GM19452 (cell line): ENCODE data around the gene PTDSS2.

ENCODE experiments used
- ATAC-seq: cut with Tn5 transposase; IDR thresholded peaks from one replicate; pipeline ENCODE4 v1.9.1; 2021; ENCODE audit not compliant: unreplicated experiment

PTDSS2 gene

DNA sequence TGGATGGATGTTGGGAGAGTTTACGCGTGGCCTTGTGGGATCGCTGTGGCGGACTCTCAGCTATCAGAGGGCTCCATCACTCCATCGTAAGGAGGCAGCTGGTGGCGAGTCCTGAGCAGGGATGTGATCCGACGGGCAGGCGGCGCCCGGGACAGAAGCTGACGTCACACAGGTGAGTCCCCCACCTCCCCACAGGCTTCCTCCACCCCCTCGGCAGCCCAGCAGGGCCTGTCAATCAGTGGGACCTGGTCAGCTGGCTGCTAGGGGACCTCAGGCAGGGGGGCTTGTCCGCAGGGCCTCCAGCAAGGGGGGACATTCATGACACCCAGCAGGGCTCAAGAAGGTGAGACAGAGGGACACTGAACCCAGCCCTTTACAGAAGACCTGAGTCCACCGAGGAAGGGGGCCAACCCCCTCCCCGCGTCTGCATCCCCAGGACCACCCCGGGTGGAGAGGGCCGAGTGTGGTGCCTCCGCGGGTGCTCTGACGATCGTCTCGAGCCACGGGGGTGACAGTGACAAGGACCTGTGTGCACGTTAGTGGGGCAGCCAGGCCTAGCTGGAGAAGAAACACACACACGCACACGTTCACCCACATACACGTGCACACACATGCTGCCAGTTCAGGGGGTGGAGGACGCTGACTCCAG lies 78.2 kb downstream of the PTDSS2 start:
- no peak for ATAC-seq

DNA sequence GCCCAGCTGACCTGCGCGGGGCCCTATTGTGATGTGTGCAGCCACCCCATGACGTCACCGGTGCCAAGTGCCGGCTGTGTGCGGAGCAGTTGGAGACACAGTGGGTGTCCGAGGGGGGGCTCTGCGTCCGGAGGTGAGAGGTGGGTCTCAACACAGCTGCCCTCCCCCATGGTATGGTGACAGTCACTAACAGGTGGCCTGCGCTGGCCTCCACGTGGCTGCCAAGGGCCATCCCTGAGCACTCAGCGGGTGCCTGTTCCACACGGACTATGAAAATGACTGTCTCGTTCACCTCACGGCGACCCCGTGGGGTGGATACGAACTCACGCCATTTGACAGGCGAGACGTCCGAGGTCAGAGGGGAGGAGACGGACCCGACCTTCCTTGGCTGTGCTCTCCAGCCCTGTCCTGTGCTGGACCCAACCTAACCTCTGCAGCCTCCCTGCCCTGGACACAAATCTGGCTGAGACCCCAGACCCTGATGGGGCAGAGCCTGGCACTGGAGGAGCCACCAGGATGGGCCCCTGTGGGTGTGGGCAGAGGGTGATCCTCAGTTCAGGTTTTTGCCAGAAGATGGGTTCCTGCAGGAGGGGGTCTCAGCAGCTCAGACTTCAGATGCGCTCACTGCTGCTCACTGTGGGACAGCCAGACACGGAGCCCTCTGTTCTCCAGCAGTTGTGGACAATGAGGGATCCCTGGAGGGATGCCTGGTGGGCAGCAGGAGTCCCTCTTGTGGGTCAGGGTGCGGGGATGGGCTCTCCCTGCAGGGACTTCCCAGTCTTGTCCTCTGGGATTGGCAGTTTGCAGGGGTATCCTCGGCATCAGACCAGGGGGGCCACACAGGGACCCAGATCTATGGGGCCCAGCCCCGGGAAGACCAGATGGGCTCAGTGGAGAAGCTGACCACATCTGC lies 79.0 kb downstream of the PTDSS2 start:
- ATAC-seq: no peak

DNA sequence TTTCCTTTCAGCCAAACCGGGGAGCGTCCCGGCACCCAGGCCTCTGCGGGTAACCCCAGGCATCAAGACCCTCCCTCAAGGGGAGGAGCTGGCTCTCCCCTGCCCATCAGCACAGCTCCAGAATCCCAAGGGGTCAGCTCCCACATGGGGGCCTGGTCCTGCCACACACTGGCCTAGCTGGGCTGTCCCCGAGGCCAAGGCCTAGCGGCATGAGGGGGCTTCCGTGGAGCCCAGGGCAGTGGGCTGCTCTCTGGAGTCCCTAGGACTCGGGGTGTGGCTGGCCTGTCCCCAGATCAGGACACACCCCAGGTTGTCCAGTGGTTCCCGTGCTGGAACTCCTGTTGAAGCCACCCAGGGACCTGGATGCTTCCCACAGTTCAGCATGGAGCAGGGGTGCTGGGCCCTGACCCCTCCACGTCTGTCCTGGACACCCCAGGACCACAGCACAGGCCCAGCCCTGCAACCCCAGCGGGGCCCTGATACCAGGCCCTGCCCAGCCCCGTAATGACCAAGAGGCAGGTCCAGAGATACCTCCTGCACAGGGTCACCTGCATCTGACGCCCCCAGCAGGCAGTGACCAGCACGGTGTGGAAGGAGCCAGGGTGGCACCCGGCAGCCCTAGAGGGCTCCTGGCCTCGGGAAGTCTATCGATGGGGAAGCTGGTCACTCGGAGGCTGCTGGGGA lies 79.8 kb downstream of the PTDSS2 start:
- ATAC-seq: no peak

DNA sequence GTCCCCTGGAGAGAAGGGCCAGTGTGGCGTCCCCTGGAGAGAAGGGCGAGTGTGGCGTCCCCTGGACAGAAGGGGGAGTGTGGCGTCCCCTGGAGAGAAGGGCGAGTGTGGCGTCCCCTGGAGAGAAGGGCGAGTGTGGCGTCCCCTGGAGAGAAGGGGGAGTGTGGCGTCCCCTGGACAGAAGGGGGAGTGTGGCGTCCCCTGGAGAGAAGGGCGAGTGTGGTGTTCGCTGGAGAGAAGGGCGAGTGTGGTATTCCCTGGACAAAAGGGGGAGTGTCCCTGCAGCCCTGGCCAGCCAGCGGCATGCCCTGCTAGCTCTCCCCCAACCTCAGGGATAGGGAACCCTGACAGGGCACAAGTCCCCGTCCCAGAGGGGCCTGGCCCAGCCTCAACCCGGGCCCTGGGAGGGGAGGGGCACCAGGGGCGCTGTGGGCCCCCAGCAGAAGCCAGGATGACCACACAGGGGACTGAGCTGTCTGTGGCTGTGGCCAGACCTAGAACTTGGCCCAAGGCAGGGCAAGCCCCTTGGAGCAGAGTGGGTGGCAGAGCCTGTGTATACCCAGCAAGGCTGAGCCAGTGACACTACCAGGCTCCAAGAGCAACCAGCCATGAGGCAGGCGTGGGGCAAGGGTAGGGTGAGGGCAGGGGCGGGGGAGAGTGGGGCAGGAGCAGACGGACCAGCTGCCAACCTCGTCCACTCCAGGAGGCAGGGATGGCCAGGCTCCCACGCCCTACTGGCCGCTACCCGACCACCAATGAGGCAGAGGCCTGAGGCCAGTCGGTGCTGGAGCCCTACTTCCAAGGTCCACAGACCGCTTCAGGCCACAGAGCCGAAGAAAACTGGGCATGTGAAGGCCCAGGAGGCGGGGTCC lies 81.1 kb downstream of the PTDSS2 start:
- ATAC-seq: no peak

DNA sequence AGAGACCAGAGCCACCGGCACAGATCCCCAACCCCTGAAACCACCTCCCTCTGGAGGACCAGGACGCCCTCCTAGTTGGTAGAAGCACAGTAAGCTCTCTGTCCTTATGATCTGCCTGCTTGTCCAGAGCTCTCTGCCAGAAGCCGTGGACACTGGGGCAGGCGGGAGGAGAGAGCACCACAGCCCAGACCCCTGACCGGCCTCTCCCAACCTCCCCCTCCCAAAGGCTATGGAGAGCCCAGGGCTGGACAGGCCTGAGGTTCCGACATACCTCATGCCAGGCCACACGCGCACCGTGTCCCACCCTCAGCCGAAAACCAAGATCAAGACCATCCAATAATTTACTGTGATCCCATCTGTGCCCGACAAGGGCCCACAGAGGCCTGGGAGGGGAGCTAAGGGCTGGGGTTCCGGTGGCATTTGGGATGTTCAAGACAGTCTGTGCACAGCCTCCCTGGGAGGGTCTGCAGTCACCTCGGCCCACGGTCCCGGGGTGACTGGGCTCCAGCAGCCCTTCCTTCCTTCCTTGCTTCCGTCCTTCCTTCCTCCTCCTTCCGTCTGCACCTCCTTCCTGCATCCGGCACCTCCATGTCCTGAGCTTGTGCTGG lies 81.9 kb downstream of the PTDSS2 start:
- no peak for ATAC-seq

DNA sequence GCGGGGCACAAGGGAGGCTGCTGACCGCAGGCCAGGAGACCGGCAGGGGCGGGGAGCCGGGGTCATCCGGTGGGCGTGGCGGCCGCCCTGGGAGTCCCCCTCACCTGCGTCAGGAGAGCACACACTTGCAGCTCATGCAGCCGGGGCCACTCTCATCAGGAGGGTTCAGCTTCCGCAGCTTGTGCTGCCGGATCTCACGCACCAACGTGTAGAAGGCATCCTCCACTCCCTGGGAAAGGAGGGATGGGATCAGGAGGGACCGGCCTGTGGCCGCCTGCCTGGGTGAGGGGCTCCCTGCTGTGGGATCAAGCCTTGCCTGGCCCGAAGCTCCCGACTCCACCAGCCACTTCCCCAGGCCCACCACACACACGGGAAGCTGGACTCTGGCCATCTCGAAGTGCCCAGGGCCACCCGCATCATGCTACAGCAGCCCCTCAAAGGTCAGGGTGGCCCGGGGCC lies 82.5 kb downstream of the PTDSS2 start:
- ATAC-seq: no peak

DNA sequence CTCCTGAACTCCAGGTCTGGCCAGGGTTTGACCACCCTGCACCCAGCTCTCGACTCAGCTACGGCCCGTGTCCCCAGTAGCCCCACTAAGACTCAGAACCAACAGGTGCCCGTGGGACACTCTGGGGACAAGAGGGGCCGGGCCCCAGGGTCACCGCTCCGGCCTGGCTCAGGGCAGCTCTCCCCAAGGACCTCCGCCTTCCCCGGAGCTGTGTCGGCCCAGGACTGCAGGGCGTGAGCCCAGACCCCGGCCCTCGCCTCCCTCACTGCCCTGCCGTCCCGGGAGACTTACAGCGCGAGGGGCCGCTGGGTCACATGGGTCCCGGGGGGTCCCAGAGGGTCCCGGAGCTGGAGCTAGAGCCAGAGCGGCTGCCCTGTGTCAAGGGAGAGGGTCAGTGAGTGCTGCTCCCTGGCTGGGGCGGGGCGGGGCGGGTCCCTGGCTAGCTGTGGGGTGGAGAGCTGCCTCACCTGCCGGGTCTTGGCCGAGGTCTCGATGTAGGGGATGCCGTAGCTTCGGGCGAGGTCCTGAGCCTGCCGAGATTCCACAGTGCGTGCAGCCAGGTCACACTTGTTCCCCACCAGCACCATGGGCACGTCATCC lies 83.0 kb downstream of the PTDSS2 start:
- ATAC-seq: no peak

DNA sequence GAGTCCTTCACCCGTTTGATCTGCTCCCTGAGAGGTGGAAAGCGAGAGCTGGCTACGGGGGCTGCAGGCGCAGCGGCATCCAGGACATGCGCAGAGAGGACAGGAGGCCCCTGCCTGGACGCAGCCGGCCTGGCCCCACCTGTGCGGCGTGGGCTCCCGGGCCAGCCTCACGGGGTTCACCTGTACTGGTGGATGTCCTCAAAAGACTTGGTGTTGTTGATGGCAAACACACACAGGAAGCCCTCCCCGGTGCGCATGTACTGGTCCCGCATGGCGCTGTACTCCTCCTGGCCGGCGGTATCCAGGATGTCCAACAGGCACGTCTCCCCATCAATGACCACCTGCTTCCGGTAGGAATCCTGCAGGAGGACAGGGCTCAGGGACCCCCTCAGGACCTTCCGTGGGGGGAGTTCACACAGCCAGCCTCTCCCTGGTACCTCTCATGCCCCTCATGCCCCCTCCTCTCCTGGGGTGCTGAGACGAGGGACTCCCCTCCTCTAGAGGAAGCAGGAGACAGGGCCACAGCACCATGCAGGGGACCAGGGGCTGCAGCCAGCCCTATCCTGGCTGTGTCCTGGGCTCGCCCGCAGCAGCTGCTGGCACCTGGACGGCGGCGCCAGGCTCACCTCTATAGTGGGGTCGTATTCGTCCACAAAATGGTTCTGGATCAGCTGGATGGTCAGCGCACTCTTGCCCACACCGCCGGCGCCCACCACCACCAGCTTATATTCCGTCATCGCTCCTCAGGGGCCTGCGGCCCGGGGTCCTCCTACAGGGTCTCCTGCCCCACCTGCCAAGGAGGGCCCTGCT lies 83.7 kb downstream of the PTDSS2 start:
- ATAC-seq: no peak

DNA sequence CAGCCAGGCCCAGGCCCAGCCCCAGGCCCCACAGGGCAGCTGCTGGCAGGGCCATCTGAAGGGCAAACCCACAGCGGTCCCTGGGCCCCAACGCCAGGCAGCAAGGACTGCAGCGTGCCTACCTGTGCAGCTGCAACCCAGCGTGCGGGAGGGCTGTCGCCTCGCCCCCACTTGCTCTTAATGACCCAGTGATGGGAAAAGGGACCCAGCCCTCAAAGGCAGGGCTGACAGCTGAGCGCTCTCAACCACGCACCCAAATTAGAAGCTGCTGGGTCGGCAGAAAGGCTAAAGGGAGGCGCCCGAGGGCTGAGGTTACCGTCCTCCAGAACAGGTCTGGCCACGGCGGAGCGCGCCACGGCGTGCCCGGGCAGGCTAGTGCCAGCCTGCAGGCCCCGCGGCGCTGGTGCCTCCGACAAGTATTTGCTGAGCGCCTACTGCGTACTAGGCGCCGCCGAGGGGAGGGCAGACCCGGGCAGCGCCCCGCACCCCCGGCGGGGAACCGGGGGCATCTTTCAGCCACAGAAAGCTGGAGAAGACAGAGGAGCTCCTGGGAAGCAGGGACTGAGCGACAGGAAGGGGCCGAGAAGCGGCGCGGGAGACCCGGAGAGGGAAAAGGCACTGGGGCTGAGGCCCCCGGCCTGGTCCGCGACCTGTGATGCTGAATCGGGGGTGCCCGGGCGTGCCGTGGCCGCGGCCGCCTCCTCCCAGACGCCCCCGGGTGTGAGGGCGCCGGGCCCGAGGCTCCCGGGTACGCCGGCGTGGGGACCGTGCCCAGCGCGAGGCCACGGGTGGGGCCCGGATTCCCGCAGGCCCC lies 84.5 kb downstream of the PTDSS2 start:
- no peak for ATAC-seq

DNA sequence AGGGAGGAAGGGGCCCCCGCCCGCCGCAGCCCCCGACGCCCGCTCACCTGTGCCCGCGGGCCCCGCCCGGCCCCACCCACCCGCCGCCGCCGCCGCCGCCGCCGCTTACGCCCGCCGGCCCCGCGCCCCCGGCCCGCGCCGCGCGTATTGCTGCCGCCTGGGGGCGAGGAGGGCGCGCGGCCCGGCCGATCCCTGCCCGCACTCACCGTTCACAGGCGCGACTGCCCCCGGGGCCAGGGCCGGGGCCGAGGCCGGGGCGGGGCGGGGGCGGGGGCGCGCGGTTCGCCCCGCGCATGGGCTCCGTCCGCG lies 85.1 kb downstream of the PTDSS2 start:
- ATAC-seq: no peak

DNA sequence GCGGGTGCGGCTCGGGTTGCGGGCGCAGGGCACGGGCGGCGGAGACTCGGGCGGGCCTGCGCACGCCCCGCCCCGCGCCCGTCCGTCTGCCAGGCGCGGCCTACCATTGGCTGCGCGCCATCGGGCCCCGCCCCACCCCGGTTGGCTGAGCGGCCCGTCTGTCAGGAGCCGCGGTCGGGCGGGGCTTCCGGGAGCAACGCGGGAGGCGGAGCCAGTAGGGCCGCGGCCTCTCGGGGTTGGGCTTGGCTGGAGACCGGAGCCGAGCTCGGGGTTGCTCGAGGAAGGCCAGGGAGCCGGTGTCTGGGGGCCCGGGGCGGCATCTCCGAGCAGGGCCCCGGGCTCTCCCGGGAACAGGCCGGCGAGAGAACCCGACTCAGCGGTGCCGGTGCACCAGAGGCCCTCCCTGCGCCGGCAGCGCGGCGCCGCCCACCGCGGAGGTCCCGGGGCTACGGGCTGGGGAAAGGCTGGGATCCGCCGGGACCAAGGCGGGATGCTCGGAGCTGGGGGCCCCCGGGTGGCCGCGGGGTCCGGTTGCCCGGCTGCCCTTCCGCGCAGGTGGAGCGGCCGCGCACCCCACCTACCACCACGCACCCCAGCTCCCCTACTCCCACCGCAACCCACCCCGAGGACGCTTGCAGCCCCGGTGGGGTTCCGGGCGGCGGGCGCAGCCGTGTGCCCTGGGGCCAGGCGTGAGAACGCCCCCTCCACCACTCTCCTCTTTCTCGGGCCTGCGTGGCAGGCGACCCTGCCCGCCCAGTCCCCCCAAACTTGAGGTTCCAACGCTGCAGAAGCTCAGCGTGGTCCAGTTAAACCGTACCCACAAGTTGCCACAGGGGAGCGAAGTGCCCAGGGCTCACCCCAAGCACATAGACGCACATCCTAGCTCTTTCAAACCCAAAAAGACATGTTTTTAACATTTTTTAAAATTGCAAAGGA lies 85.7 kb downstream of the PTDSS2 start, which contains the start of gene HRAS:
HRAS (minus strand) TSS at position 58 of the 936 bp plus-strand sequence.
- ATAC-seq: peak; percentile 62

DNA sequence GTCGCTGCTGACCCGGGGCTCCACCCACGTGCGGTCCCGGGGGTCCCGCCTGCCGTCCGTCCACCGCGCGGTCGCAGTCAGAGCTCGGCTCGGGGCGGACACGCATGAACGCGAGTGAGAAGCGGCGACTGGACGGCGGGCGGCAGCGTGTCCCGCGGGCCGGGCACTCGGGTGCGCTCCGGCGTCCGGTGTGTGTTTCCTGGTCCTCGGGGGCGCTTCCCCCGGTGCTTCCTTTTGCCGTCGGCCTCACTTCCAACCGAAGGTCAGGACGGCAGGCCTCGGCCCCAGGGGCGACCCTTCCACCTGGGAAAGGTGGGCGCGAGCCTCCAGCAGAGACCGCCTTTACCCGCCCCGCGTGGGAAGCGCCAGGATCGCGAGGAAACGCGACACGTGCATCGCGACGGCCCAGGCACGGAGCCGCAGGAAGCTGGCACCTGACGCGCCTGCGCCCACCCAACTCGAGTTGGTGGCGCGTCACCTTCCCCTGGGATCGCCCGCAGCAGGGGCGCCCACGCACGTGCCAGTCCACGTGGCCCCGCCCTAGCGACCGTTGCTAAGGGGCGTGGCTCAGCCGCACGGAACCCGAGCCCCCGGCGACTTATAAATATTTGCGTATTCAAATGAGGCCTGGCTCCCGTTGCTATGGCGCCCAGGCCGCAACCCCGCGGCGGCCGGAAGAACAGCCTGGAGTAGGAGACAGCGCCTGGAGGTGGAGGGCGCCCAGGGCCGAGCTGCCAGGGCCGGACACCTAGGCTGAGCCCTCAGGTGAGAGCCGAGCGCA lies 87.0 kb downstream of the PTDSS2 start, which contains the start of gene LRRC56:
LRRC56 (plus strand) TSS at position 687 of the 781 bp plus-strand sequence. CDS start 3,158 bp downstream, outside the sequence.
- peak; percentile 52 for ATAC-seq

DNA sequence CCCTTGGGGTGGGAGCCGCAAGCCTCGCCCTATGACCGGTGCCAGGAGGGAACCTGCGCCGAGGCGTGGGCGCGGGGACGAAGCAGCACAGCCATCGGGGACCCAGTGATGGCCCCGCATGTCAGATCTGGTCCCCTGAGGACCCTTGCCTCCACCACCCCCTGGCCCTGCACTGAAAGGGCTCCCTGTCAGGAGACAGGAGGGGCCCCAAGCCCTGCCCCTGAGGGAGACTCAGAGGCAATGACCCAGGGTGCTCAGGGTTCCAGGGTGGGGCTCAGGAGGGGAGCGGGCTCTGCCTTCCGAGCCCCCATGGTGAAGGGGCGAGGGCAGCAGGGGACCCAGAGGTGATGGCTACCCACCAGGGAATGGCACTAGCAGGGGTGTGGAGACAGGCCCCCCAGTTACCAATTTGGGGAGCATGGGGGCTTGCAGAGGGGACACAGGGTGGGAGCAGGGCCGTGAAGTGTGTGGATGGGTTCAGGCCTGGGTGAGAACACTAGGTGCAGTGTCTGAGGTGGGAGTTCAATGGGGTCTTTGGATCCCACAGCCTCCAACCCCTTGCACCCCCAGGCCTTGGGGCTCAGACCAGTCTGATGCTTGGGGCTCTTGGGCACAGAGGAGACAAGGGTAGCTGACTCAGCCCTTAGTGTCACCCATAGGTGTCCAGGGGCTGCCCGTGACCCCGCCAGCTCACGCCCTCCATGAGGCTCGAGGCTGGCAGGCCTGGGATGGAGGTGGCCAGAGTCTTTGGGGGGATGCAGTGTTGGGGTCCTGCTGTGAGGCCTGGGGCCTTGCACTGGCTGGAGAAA lies 87.7 kb downstream of the PTDSS2 start:
- ATAC-seq: no peak

DNA sequence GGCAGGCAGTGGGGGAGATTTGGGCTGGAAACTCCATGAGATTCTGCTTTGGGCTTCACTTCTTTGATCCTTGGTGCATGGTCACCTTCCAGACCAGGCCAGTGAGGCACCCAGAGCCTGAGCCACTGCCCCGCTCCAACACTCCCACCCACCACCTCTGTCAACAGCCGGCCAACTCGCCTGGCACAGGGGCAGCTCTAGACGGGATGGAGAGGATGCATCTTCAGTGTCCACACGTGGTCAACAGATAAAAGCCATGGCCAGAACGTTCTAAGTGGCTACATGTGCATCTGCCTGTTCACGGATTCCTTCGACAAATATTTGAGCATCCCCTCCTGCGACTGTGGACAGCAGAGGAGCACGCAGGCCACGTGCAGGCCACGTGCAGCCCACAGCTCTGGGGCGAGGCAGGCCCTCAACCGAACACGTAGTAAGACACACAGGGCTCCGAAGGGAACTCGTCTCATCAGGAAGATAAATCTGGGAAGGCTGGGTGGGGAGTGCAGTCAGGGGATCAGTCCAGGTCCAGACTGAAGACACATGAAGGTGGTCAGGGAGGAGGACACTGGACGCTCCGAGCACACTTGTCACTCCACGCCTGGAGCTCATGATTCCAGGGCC lies 88.5 kb downstream of the PTDSS2 start:
- no peak for ATAC-seq

DNA sequence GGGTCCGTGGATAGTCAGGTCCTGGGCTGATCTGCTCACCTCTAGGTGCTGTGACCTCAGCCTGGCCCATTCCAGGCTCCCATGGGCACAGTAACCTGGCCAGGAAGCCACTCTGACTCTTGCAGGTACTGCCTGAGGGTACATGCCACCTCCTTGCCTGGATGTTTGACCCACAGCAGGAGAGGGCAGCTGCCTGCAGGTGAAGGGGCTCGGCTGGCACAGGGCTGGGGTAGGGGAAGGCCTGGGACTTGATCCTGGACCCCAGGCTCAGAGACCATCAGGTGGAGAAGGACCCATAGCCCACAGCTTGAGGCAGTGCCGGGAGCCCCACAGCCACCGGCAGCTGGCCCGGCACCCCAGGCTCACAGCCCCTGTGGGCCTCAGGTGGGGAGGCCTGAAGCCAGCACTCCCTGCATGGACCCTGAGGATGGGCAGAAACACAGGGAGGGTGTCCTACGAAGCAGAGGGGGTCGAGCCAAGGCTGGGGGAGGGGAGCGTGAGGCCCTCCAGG lies 89.9 kb downstream of the PTDSS2 start:
- ATAC-seq: no peak
